ENCODE data around the gene AK1. TPM values are rescaled to one million over a fixed set of nuclear protein-coding genes. Genes with fewer than 3 reads are reported as not detected.

AK1 gene
- total and polyA plus RNA-seq, 9 of the 15 experiments (the other 6 are each of a cell fraction or from before 2014, with no cell fraction given), result 10.1 to 71.8 (median 39.0) TPM

- TF ChIP-seq FOXK2 (conservative IDR thresholded peaks at IDR 0.05 in 1 of 2, IDR thresholded peaks at IDR 0.05 in 1 of 2; ENCODE audit: low read depth in 2 of 2), result peak in 1 of 2 experiments; percentile 34; a peak in 1 of 4 replicates
- TF ChIP-seq, protein P1, sequence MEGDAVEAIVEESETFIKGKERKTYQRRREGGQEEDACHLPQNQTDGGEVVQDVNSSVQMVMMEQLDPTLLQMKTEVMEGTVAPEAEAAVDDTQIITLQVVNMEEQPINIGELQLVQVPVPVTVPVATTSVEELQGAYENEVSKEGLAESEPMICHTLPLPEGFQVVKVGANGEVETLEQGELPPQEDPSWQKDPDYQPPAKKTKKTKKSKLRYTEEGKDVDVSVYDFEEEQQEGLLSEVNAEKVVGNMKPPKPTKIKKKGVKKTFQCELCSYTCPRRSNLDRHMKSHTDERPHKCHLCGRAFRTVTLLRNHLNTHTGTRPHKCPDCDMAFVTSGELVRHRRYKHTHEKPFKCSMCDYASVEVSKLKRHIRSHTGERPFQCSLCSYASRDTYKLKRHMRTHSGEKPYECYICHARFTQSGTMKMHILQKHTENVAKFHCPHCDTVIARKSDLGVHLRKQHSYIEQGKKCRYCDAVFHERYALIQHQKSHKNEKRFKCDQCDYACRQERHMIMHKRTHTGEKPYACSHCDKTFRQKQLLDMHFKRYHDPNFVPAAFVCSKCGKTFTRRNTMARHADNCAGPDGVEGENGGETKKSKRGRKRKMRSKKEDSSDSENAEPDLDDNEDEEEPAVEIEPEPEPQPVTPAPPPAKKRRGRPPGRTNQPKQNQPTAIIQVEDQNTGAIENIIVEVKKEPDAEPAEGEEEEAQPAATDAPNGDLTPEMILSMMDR (IDR thresholded peaks at IDR 0.05 in 2 of 3, conservative IDR thresholded peaks at IDR 0.05 in 1 of 3; ENCODE audit: insufficient read depth in 2 of 3, low read depth in 1 of 3, low read length in 3 of 3), result peak; percentile 22 to 41 (median 26); a peak in 3 of 6 replicates
- 0 out of 2 replicates have a peak, but pooled peaks have one; percentile 16 for TF ChIP-seq TOE1 (IDR thresholded peaks at IDR 0.05; ENCODE audit: borderline replicate concordance)
- no peak for TF ChIP-seq TOE1 (CRISPR knock-in tag; IDR thresholded peaks at IDR 0.05; ENCODE audit: borderline replicate concordance, low read depth)
- TF ChIP-seq REST (IDR thresholded peaks at IDR 0.05; ENCODE audit: borderline replicate concordance), result 0 out of 2 replicates have a peak, but pooled peaks have one; percentile 19
- no peak for TF ChIP-seq REST (CRISPR knock-in tag; IDR thresholded peaks at IDR 0.05; ENCODE audit: low read depth)
- peak; percentile 98 for TF ChIP-seq ZFP36 (IDR thresholded peaks at IDR 0.05; ENCODE audit: low read depth, low read length, partially characterized antibody)
- 0 out of 2 replicates have a peak, but pooled peaks have one; percentile 38 for TF ChIP-seq BCOR (IDR thresholded peaks at IDR 0.05)
- TF ChIP-seq SMARCA5 (IDR thresholded peaks at IDR 0.05), result peak; percentile 70
These were observed 33.2 kb upstream of the AK1 start (continued) for GRCh38 chr9:127910613-127911205.
